IMR-90 (cell line): ENCODE data around the gene SF3A1. TPM values are rescaled to one million over a fixed set of nuclear protein-coding genes. Genes with fewer than 3 reads are reported as not detected.

Source experiments
- ATAC-seq: fragments of 200-7000 bp; cut with Tn5 transposase; 2 replicates; pipeline ENCODE4 v1.9.1; 2020; ENCODE audit warnings: low read depth, mild to moderate bottlenecking, moderate library complexity
- BruUV-seq: library from RNA; stranded (reverse); fragments of 400-500 nt; replicated peaks from 2 replicates; lab custom pipeline; 2021; lab: Mats Ljungman, UMichigan
- CTCF ChIA-PET: fragments of 300-600 bp; formaldehyde crosslinking; extraction: SDS; loops from one replicate; lab custom pipeline; 2021; ENCODE audit warnings: antibody characterized with exemption; lab: Yijun Ruan, JAX
- POLR2A ChIA-PET: fragments of 300-600 bp; sonication (Branson Sonifier 250); formaldehyde crosslinking; loops from one replicate; lab custom pipeline; 2022; ENCODE audit warnings: antibody characterized with exemption; ENCODE audit not compliant: unreplicated experiment; lab: Charles Lee
- DNase-seq: peaks from one replicate; pipeline ENCODE4 v3.0.0; 2013
- H2AFZ ChIP-seq: replicated peaks from 2 replicates; pipeline ENCODE3; 2013; ENCODE audit warnings: low read length, mild to moderate bottlenecking; ENCODE audit not compliant: poor library complexity
- H2AK5ac ChIP-seq: 2 replicates; pipeline ENCODE4 v1.6.1; 2013; ENCODE audit warnings: low read depth, low read length, inconsistent platforms
- H2AK9ac ChIP-seq: replicated peaks from 2 replicates; pipeline ENCODE3; 2013; ENCODE audit warnings: mild to moderate bottlenecking, low read depth, low read length, moderate library complexity; ENCODE audit not compliant: poor library complexity
- H2BK120ac ChIP-seq: 2 replicates; pipeline ENCODE4 v1.6.1; 2013; ENCODE audit warnings: low read depth, low read length, inconsistent platforms
- H2BK15ac ChIP-seq: 3 replicates; pipeline ENCODE4 v1.6.1; 2013; ENCODE audit warnings: low read depth, low read length, inconsistent platforms
- H2BK20ac ChIP-seq: 2 replicates; pipeline ENCODE4 v1.6.1; 2013; ENCODE audit warnings: low read depth, mild to moderate bottlenecking, inconsistent platforms, low read length, moderate library complexity
- H2BK5ac ChIP-seq: 2 replicates; pipeline ENCODE4 v1.6.1; 2013; ENCODE audit warnings: mild to moderate bottlenecking, low read depth, low read length, inconsistent platforms; ENCODE audit not compliant: poor library complexity, severe bottlenecking
- H3K14ac ChIP-seq: replicated peaks from 2 replicates; pipeline ENCODE4 v1.6.1; 2013; ENCODE audit warnings: low read depth, low read length, inconsistent platforms
- H3K18ac ChIP-seq: 2 replicates; pipeline ENCODE4 v1.6.1; 2013; ENCODE audit warnings: low read depth, low read length, control low read depth
- H3K23ac ChIP-seq: 2 replicates; pipeline ENCODE4 v1.6.1; 2013; ENCODE audit warnings: low read depth, low read length, inconsistent platforms
- H3K27ac ChIP-seq: 2 replicates; pipeline ENCODE4 v1.5.1; 2013; ENCODE audit warnings: mild to moderate bottlenecking, control low read depth, low read length; ENCODE audit not compliant: insufficient read depth
- H3K27me3 ChIP-seq: 2 replicates; pipeline ENCODE4 v1.6.1; 2013; ENCODE audit warnings: low read length; ENCODE audit not compliant: control insufficient read depth, insufficient read depth
- H3K36me3 ChIP-seq: 2 replicates; pipeline ENCODE4 v1.6.1; 2013; ENCODE audit warnings: low read length, mixed read lengths; ENCODE audit not compliant: control insufficient read depth, insufficient read depth
- H3K4ac ChIP-seq: 2 replicates; pipeline ENCODE4 v1.6.1; 2013; ENCODE audit warnings: low read depth, low read length, inconsistent platforms
- H3K4me1 ChIP-seq: 2 replicates; pipeline ENCODE4 v1.6.1; 2013; ENCODE audit warnings: low read length, mixed read lengths; ENCODE audit not compliant: control insufficient read depth, insufficient read depth
- H3K4me2 ChIP-seq: 2 replicates; pipeline ENCODE4 v1.6.1; 2013; ENCODE audit warnings: low read depth, mild to moderate bottlenecking, control low read depth, low read length, moderate library complexity
- H3K4me3 ChIP-seq: 2 replicates; pipeline ENCODE4 v1.5.1; 2013; ENCODE audit warnings: low read depth, mild to moderate bottlenecking, control low read depth, low read length, moderate library complexity; ENCODE audit not compliant: insufficient read depth
- H3K56ac ChIP-seq: 2 replicates; pipeline ENCODE4 v1.6.1; 2013; ENCODE audit warnings: low read length, inconsistent platforms; ENCODE audit not compliant: insufficient read depth; ENCODE audit errors: extremely low read depth
- H3K79me1 ChIP-seq, 2 experiments: 2 replicates each; pipeline ENCODE4 v1.6.1; 2013; ENCODE audit warnings: low read length in 2 of 2, inconsistent platforms in 1 of 2, low read depth in 1 of 2
- H3K9ac ChIP-seq: 2 replicates; pipeline ENCODE4 v1.6.1; 2013; ENCODE audit warnings: low read depth, low read length, control low read depth
- H3K9me1 ChIP-seq: 2 replicates; pipeline ENCODE4 v1.6.1; 2013; ENCODE audit warnings: low read length, inconsistent platforms; ENCODE audit not compliant: insufficient read depth
- H3K9me3 ChIP-seq: 2 replicates; pipeline ENCODE4 v1.6.1; 2013; ENCODE audit warnings: low read length; ENCODE audit not compliant: control insufficient read depth, insufficient read depth
- H4K20me1 ChIP-seq: 2 replicates; pipeline ENCODE4 v1.6.1; 2013; ENCODE audit warnings: low read length, inconsistent platforms; ENCODE audit not compliant: insufficient read depth
- H4K5ac ChIP-seq: 2 replicates; pipeline ENCODE4 v1.6.1; 2013; ENCODE audit warnings: mild to moderate bottlenecking, low read depth, low read length, control low read depth
- H4K8ac ChIP-seq, 2 experiments: 2 replicates each; pipeline ENCODE4 v1.6.1; 2013; ENCODE audit warnings: low read depth in 2 of 2, low read length in 2 of 2, control low read depth in 1 of 2, inconsistent platforms in 1 of 2
- H4K91ac ChIP-seq: 2 replicates; pipeline ENCODE4 v1.6.1; 2013; ENCODE audit warnings: low read depth, low read length, inconsistent platforms; ENCODE audit not compliant: insufficient read depth
- BHLHE40 ChIP-seq: fragments of 150-350 bp; IDR thresholded peaks from 2 replicates; pipeline ENCODE4 v1.6.1; 2016; ENCODE audit warnings: mild to moderate bottlenecking, low read depth, low read length
- ELK1 ChIP-seq: fragments of 150-350 bp; IDR thresholded peaks from 2 replicates; pipeline ENCODE4 v1.6.1; 2016; ENCODE audit warnings: low read depth, mild to moderate bottlenecking, low read length, moderate library complexity, borderline replicate concordance
- FOS ChIP-seq: fragments of 150-350 bp; IDR thresholded peaks from 2 replicates; pipeline ENCODE4 v1.6.1; 2016; ENCODE audit warnings: low read depth, low read length
- MAFK ChIP-seq: IDR thresholded peaks from 2 replicates; pipeline ENCODE4 v1.6.1; 2012; ENCODE audit warnings: low read depth, low read length, improper control_type of control experiment
- MXI1 ChIP-seq: IDR thresholded peaks from 2 replicates; pipeline ENCODE4 v1.6.1; 2012; ENCODE audit warnings: low read depth, mild to moderate bottlenecking, low read length, moderate library complexity, borderline replicate concordance
- WGBS, 2 experiments: methylation state at CpG; one replicate each; pipeline versions ENCODE4 v1.1.5 to v1.1.7; 2013; ENCODE audit warnings: missing lambda C conversion rate in 2 of 2; ENCODE audit not compliant: insufficient read length in 1 of 2; ENCODE audit errors: extremely low coverage in 2 of 2; 5-methylcytosine and 5-hydroxymethylcytosine counted together
- dilution Hi-C: fragments of 300-500 bp; cut with HindIII; formaldehyde crosslinking; loops from one replicate; pipeline ENCODE4 v1.14.3; 2018; ENCODE audit warnings: low sequenced_read_pairs; ENCODE audit not compliant: unreplicated experiment
- in situ Hi-C: fragments of 300-500 bp; cut with MboI; formaldehyde crosslinking; loops from 3 replicates; pipeline ENCODE4 v1.14.3; 2019; ENCODE audit warnings: low sequenced_read_pairs, inconsistent platforms, mixed read lengths
- intact Hi-C: fragments of 100-400 bp; cut with micrococcal nuclease; formaldehyde crosslinking; loops from 2 replicates; pipeline ENCODE4 v1.10.0; 2022
- polyA plus RNA-seq, 3 experiments: library from polyadenylated mRNA; depleted of rRNA; stranded (reverse); fragments of >200 nt; gene quantifications; 2 replicates each; pipeline ENCODE4 v1.2.3, GENCODE V29; 2012; ENCODE audit warnings: low replicate concordance in 1 of 3
- total RNA-seq: library from RNA; depleted of rRNA; stranded (reverse); fragments of >200 nt; gene quantifications from 2 replicates; pipeline ENCODE4 v1.2.3, GENCODE V29; 2012

Gene SF3A1
- total and polyA plus RNA-seq, 2 of the 4 experiments (the other 2 are of a cell fraction) = 36.9 to 67.2 TPM

DNA sequence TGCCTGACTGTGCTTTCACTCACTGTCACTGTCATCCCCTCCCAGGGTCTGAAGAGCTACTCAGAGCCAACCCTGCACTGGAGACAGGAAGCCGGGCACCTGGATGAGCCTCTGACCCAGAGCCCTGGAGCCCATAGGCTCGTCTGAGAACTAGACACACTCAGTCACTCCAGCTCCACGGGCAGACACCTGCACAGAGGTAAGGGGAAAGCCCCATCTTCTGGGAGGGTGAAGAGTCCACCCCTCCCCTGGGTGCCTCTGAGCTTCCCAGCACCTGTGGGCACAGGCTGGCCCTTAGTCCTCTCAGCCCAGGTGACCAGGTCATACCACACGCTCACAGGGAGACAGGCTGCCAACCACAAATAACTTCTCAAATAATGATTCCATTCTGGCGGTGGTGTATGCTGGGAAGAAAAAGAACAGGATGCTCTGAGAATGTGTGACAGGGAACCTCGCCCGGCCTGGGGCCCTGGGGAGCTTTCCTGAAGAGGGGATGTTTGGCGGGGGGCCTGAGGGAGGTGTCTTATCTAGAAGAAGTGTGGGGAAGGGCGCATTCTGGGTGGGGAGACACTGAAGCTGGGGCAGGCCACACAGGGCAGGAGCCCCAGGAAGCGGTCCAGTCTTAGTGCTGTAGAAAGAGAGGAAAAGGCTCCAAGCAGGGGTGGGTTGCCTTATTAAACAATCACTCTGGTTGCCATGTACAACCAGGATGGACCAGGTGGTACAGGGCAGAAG is 5.4 kb upstream of the SF3A1 start:
- H4K5ac ChIP-seq = no peak overlapping the region
- no peaks in the 10 kb centered on the region for H3K27me3 ChIP-seq
- no peak overlapping the region for H3K27ac ChIP-seq
- DNase-seq (no peak), ATAC-seq (no peak)
- peak overlapping the region; percentile 55 for H2AK9ac ChIP-seq
- H4K8ac ChIP-seq = no peak overlapping the region
- no peaks in the 10 kb centered on the region for H3K9me3 ChIP-seq
- H3K4me3 ChIP-seq = no peak overlapping the region
- intact Hi-C loops = no loop called here
- H3K23ac ChIP-seq = no peak overlapping the region
- H3K18ac ChIP-seq = no peak overlapping the region
- 78% methylated on average over 4 of the region's 10 CpGs; no CpG with 5 or more reads in 1 of the 2 experiments for WGBS, 2 experiments
- no peak overlapping the region for H2AK5ac ChIP-seq
- no peaks in the 10 kb centered on the region for H3K4me1 ChIP-seq
- POLR2A ChIA-PET = no interaction called here
- in situ Hi-C loops = no loop called here
- no peak overlapping the region for H3K4ac ChIP-seq
- H3K79me1 ChIP-seq = peaks cover 0 to 2% of the 10 kb centered on the region in 2 experiments; a peak in 1 of 4 replicates
- 0 out of 2 replicates have a peak, but pooled peaks cover 5% of the 10 kb centered on the region for H3K9me1 ChIP-seq
- H2BK20ac ChIP-seq = no peak overlapping the region
- H3K4me2 ChIP-seq = no peak overlapping the region
- H4K20me1 ChIP-seq = no peaks in the 10 kb centered on the region
- no peak overlapping the region for H3K56ac ChIP-seq
- no TSS peak for BruUV-seq
- H4K91ac ChIP-seq = no peak overlapping the region
- peaks cover 2% of the 10 kb centered on the region; the same call in 1 of the 2 replicates for H3K36me3 ChIP-seq
- no peak overlapping the region for H3K14ac ChIP-seq
- H2AFZ ChIP-seq = no peak overlapping the region
- no peak overlapping the region for H2BK5ac ChIP-seq
- H2BK120ac ChIP-seq = no peak overlapping the region
- dilution Hi-C loops = no loop called here
- H3K9ac ChIP-seq = no peak overlapping the region
- no peak overlapping the region for H2BK15ac ChIP-seq
- TF ChIP-seq BHLHE40 = no peak
- no peak for TF ChIP-seq MXI1
- TF ChIP-seq ELK1 = no peak
- TF ChIP-seq FOS = no peak
- no peak for TF ChIP-seq MAFK
- CTCF ChIA-PET = no interaction called here
